ENCODE data around the gene BHLHA9. TPM values are rescaled to one million over a fixed set of nuclear protein-coding genes. Genes with fewer than 3 reads are reported as not detected.
"Not testable (repeated sequence)": the region's sequence is repeated elsewhere in the genome, so short reads cannot be mapped to it uniquely, and the experiment has no call there.

Gene BHLHA9
- total RNA-seq, 1 experiment from 2014 or later: not detected

DNA sequence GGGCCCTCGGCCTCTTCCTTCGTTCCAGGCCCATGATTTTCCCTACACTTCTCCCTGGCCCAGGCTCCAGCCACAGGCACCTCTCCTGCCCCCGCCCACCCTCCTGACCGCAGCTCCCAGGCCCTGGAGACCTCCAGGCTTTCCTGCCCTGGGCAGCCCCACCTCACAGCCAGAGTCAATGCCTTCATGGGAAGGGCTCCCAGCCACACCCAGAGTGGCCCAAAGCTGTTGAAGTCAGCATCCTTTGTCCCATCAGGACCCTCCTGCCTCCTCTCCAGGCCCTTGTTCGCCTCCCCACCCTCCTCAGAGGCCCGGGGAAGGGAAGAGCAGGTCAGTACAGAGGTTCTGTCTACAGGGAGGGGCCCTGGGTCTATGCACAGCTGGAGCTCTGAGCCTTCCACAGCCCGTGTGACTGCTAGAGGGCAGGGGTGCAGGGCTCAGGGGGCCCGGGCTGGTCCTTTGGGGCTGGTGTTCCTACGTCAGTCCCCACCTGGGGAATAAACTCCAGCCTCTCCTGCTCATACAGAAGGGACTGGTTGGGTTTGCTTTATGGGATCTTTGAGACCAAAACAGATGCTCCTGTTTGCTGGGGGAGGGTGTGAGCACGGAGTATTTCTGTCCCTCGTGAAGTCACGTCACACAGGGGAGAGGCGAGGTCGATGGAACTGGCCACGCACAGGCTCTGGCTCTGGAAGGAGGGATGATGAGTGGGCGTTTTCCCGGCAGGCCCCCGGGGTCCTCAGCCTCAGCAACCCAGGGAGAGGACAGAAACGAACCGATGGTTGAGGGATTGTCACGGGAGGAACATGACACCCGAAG is 29.5 kb downstream of the BHLHA9 start:
- peaks cover 8% of the 10 kb centered on the region for H3K27me3 ChIP-seq (replicated peaks)

DNA sequence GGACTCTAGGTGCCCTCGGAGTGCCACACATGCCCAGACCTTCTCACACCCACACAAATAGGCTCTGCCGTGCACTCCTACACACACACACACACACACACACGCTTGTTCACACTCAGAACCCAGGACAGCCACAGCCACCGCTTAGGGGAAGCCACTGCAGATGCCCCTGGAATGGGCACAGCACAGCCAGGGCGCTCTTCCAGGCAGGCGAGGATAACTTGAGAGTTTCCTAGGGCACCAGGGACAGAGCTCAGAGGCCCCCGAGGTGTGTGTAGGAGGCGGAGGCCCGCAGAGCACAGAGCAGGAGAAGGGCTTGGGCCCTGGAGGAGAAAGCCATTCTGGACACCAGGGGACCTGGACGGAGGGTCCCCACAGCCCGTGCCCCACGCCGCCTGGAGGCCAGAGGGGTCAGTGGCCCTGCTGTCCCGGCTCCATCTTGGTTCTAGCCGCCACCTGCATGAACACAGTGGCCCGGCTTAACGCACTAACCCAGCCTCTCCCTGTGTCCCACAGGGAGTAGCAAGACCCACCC is 30.2 kb downstream of the BHLHA9 start:
- H3K9me3 ChIP-seq (replicated peaks): no peaks in the 10 kb centered on the region
- H3K4me1 ChIP-seq (replicated peaks): no peaks in the 10 kb centered on the region
- H3K4me3 ChIP-seq: no peak overlapping the region
- no peak overlapping the region for H3K27ac ChIP-seq
- H3K36me3 ChIP-seq: no peaks in the 10 kb centered on the region
- H3K27me3 ChIP-seq (replicated peaks): peaks cover 8% of the 10 kb centered on the region
- DNase-seq (ENCODE audit: low read depth in 1 of 2, low spot score in 2 of 2): no peak

More for the DNA sequence above, 29.5 kb downstream of the BHLHA9 start:
- no peak for DNase-seq (ENCODE audit: low read depth in 1 of 2, low spot score in 2 of 2)
- no peak overlapping the region for H3K4me3 ChIP-seq
- H3K9me3 ChIP-seq (replicated peaks): no peaks in the 10 kb centered on the region
- H3K4me1 ChIP-seq (replicated peaks): no peaks in the 10 kb centered on the region
- no peaks in the 10 kb centered on the region for H3K36me3 ChIP-seq
- no peak overlapping the region for H3K27ac ChIP-seq

DNA sequence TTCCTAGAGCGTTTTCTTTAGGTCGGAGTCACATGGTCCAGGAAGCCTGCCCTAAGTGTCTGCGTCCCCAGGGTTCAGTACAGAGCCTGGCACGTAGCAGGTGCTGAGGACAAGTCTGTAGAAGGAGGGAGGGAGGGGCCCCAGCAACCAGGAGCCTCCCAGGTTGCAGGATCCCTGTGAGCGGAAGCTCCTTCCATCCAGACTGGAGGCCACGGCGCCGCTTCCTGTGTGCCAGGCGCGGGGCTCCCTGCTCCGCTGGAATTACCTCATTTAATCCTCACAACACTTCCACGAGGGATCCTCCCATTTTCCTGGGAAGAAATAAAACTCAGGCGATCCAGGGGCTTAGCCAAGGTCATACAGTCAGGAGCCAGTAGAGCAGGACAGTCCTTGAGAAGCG is 31.3 kb downstream of the BHLHA9 start:
- Histone ChIP-seq H3K36me3 (no peaks in the 10 kb centered on the region), H3K4me3 (no peak overlapping the region), H3K27ac (no peak overlapping the region), H3K27me3 (replicated peaks) (peaks cover 8% of the 10 kb centered on the region), H3K4me1 (replicated peaks) (no peaks in the 10 kb centered on the region), H3K9me3 (replicated peaks) (no peaks in the 10 kb centered on the region)
- no peak for DNase-seq (ENCODE audit: low read depth in 1 of 2, low spot score in 2 of 2)

DNA sequence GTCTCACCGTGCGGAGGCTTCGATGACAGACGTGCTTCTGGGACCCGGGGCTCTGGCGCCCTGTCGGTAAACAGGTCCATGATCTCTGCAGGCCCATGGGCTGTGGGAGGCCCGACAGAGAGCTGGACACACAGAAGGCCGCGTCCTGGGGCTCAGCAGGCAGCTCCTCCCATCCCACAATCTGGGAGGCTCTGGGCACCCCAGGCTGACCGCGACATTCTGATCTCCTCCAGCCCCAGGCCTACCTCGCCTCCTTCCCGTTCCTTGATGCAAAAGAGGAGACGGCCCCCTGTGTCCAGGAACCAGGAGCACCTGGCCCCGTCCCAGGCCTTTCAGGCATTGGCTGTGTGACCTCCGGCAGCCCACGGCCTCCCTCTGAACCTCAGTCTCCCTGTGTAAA is 32.5 kb downstream of the BHLHA9 start:
- no peaks in the 10 kb centered on the region for H3K36me3 ChIP-seq
- peaks cover 7% of the 10 kb centered on the region for H3K27me3 ChIP-seq (replicated peaks)
- H3K4me1 ChIP-seq (replicated peaks): no peaks in the 10 kb centered on the region
- DNase-seq (ENCODE audit: low read depth in 1 of 2, low spot score in 2 of 2): no peak
- H3K9me3 ChIP-seq (replicated peaks): no peaks in the 10 kb centered on the region
- H3K4me3 ChIP-seq: no peak overlapping the region
- no peak overlapping the region for H3K27ac ChIP-seq

DNA sequence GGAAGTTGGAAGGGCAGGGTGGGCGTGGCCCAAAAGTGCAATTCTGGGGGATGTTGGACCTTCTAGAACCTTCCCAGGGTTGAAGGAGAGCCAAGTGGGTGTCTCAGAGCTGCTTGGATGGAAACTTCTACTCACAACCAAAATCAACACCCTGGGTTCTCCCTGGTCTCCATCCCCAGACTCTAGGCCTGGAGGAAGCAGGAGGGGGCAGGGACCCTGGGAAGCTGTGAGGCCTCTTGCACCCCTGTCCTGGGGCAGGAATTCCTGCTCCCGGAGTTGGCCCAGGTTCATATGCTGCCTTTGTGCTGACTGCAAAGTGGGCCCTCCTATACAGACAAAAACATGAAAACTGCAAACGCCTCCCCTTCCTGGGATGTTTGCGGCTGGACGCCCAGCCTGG is 34.3 kb downstream of the BHLHA9 start:
- Histone ChIP-seq H3K4me1 (replicated peaks) (no peaks in the 10 kb centered on the region), H3K27ac (no peak overlapping the region), H3K36me3 (no peaks in the 10 kb centered on the region), H3K27me3 (replicated peaks) (no peaks in the 10 kb centered on the region; the same call in 1 of the 2 replicates), H3K9me3 (replicated peaks) (no peaks in the 10 kb centered on the region), H3K4me3 (no peak overlapping the region)
- DNase-seq (ENCODE audit: low read depth in 1 of 2, low spot score in 2 of 2): no peak

DNA sequence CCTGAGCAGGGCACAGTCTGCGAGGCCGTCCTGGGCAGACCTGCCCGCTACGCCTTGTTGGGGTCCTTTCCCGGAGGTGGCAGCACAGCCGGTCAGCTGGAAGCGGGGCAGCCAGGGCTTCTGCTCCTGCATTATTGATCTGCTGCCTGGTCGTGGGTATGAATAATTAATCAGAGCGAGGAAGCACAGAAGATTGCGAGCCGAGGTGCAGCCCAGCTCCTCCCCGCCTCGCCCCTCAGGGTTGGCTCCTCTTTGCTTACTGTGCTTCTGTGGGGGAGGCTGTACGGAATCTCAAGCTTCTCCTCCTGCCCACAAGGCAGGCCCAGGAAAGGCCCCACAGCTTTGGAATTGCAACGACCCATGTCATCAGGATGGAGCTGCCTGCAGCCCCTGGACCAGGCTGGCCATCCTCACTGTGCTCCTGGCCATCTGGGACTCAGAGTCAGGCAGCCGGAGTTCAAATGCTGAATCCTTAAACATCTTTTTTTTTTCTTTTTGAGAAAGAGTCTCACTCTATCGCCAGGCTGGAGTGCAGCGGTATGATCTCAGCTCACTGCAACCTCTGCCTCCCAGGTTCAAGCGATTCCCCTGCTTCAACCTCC is 34.8 kb downstream of the BHLHA9 start:
- H3K36me3 ChIP-seq: no peaks in the 10 kb centered on the region
- H3K27me3 ChIP-seq (replicated peaks): no peaks in the 10 kb centered on the region; the same call in 1 of the 2 replicates
- no peaks in the 10 kb centered on the region for H3K4me1 ChIP-seq (replicated peaks)
- no peaks in the 10 kb centered on the region for H3K9me3 ChIP-seq (replicated peaks)
- no peak overlapping the region for H3K4me3 ChIP-seq
- no peak for DNase-seq (ENCODE audit: low read depth in 1 of 2, low spot score in 2 of 2)
- no peak overlapping the region for H3K27ac ChIP-seq

DNA sequence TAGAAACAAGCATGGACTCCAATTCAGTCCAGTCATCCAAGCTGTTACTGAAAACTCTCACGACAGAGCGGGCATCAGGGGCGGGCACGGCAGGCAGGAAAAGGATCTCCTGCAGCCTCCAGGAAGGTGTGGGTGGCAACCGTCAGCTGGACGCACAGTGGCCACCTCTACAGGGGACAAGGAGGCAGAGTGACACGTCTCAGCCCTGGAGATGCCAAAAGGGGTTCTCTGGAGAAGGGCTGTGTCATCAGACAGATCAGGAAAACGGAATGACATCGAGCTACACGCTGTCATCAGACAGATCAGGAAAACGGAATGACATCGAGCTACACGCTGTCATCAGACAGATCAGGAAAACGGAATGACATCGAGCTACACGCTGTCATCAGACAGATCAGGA is 37.6 kb downstream of the BHLHA9 start:
- not testable (repeated sequence) for DNase-seq (ENCODE audit: low read depth in 1 of 2, low spot score in 2 of 2); H3K9me3 ChIP-seq (replicated peaks); H3K27ac ChIP-seq; H3K36me3 ChIP-seq; H3K27me3 ChIP-seq (replicated peaks); H3K4me1 ChIP-seq (replicated peaks); H3K4me3 ChIP-seq

DNA sequence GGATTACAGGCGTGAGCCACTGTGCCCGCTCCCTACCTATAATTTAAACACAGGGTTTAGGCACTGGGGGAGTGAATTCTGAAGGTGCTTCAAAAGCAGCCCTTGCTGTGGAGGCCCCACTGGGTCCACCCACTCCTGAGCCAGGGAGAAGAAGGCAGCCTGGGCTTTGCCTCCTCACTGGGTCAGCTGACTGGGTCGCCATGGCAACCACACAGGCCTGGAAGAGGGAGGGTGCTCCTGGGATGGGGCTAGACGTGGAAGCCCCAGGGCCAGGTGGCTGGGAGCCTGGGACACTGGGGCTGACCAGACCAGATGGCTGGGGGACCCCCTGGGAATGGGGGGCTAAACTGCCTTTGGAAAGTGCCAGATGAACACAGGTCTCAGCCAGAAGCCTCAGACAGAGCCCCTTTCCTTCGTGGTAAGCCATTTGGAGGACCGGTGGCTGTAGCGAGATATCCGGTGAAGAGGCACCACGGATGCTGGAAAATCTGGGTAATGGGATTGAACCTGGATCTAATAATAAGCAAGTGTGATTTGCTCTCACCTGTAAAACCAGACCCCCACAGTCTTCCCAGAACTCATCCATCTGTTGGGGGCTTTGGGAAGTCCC is 42.1 kb downstream of the BHLHA9 start:
- Histone ChIP-seq H3K4me1 (replicated peaks) (no peaks in the 10 kb centered on the region), H3K4me3 (no peak overlapping the region), H3K27ac (no peak overlapping the region), H3K9me3 (replicated peaks) (no peaks in the 10 kb centered on the region), H3K27me3 (replicated peaks) (0 out of 2 replicates have a peak, but pooled peaks cover 5% of the 10 kb centered on the region), H3K36me3 (no peaks in the 10 kb centered on the region)
- DNase-seq (ENCODE audit: low read depth in 1 of 2, low spot score in 2 of 2): no peak

DNA sequence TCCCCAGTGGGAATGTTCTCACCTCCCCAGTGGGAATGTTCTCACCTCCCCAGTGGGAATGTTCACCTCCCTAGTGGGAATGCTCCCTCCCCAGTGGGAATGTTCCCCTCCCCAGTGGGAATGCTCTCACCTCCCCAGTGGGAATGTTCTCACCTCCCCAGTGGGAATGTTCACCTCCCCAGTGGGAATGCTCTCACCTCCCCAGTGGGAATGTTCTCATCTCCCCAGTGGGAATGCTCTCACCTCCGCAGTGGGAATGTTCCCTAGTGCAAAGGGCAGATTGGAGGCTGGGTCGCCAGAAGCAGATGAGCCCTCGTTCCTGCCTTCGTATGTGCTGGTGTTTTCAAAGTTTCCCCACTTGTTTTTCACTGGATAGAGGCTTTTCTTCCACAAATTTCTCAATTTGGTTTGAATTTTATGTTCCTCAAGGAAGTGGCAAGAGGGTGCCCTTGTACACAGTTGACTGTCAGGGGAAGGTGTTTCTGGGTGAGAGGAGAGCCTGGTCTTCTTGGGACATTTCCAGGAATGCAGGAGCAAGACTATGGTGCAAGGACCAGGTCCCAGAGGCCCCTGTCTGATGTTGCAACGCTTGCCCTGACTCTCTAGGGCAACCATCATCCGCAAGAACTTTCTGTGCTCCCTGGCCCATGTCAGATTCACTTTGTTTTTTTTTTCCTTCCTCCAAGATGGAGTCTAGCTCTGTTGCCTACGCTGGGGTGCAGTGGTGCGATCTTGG is 43.2 kb downstream of the BHLHA9 start:
- Histone ChIP-seq H3K4me1 (replicated peaks) (no peaks in the 10 kb centered on the region), H3K9me3 (replicated peaks) (no peaks in the 10 kb centered on the region), H3K27ac (no peak overlapping the region), H3K27me3 (replicated peaks) (peaks cover 5% of the 10 kb centered on the region; the same call in 1 of the 2 replicates), H3K36me3 (no peaks in the 10 kb centered on the region), H3K4me3 (no peak overlapping the region)
- DNase-seq (ENCODE audit: low read depth in 1 of 2, low spot score in 2 of 2): no peak

DNA sequence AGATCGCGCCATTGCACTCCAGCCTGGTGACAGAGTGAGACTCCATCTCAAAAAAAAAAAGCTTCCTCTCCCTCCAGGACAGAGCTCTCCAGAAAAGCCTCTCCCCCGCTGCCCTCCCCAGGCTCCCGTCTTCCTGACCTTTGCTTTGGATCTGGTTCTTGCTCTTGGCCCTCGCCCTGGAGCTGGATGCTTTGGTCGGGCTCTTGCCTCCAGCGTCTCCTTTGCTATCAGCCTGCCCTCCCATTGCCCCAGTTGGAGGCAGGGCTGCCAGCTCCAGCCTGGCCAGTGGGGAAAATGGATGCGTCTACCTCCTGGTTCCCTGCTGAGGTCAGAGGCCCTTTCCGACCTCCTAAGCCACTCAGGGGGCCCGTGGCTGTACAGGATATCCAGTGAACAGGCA is 45.2 kb downstream of the BHLHA9 start:
- H3K4me1 ChIP-seq (replicated peaks): no peaks in the 10 kb centered on the region
- H3K36me3 ChIP-seq: no peaks in the 10 kb centered on the region
- H3K27ac ChIP-seq: no peak overlapping the region
- no peak overlapping the region for H3K4me3 ChIP-seq
- DNase-seq (ENCODE audit: low read depth in 1 of 2, low spot score in 2 of 2): no peak
- H3K27me3 ChIP-seq (replicated peaks): peaks cover 5% of the 10 kb centered on the region; the same call in 1 of the 2 replicates
- H3K9me3 ChIP-seq (replicated peaks): no peaks in the 10 kb centered on the region

DNA sequence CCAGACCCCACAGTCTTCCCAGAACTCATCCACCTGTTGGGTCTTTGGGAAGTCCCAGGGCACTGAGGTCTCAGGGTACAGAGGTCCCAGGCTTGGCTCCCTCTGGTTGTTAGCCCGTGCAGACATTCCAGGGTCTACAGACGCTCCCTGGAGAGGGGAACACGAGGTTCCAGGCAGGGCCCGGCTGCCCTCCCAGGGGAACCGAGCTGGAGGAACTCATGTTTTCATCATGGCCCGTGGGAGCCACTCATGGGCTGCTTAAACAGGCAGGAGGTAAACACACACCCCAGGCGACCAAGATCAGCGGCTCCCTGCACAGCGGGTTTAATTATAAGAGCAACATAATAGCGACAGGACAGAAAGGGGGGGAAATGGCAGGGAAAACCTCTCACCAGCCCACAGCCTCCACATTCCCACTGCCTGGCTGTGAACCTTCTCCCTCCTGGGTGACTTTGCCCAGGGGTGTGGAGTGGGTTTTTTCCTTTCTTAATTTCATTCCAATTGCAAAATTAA is 45.7 kb downstream of the BHLHA9 start:
- DNase-seq (ENCODE audit: low read depth in 1 of 2, low spot score in 2 of 2): no peak
- Histone ChIP-seq H3K9me3 (replicated peaks) (no peaks in the 10 kb centered on the region), H3K36me3 (no peaks in the 10 kb centered on the region), H3K4me3 (no peak overlapping the region), H3K4me1 (replicated peaks) (no peaks in the 10 kb centered on the region), H3K27ac (no peak overlapping the region), H3K27me3 (replicated peaks) (peaks cover 5% of the 10 kb centered on the region; the same call in 1 of the 2 replicates)
